OCI-LY1 (cell line): Measurements from ENCODE around the gene RNPS1.

ENCODE experiments used
- CTCF ChIP-seq: fragments of 200-600 bp; sonication (generic), shearing (Covaris generic); IDR thresholded peaks from 2 replicates; pipeline ENCODE4 v1.5.1; 2017; ENCODE audit warnings: mild to moderate bottlenecking, antibody characterized with exemption, low read length, moderate library complexity, mixed read lengths
- EZH2 ChIP-seq: fragments of 200-600 bp; sonication (generic), shearing (Covaris generic); IDR thresholded peaks from 2 replicates; pipeline ENCODE4 v1.8.0; 2017; ENCODE audit warnings: borderline replicate concordance, mixed run types, mild to moderate bottlenecking, antibody characterized with exemption, low read length, moderate library complexity, mixed read lengths

- TF ChIP-seq CTCF = no peak
- TF ChIP-seq EZH2 = no peak
Measured at GRCh38 chr16:2208308-2208707, 59.6 kb downstream of the RNPS1 start.
